HG02973 (cell line): Measurements from ENCODE around the gene LTF.
"Not testable (repeated sequence)": the region's sequence is repeated elsewhere in the genome, so short reads cannot be mapped to it uniquely, and the experiment has no call there.

Experiments used
- ATAC-seq: cut with Tn5 transposase; IDR thresholded peaks from one replicate; pipeline ENCODE4 v1.9.1; 2021; ENCODE audit warnings: moderate library complexity; ENCODE audit not compliant: unreplicated experiment

LTF gene

GRCh38 chr3:46398186-46398955 is 66.3 kb downstream of the LTF start:
- no peak for ATAC-seq

- no peak for ATAC-seq
These were observed 67.6 kb downstream of the LTF start for GRCh38 chr3:46397111-46397510.

- ATAC-seq: no peak
These were observed 68.8 kb downstream of the LTF start for GRCh38 chr3:46395766-46396530.

- ATAC-seq: no peak
These were observed 69.5 kb downstream of the LTF start for GRCh38 chr3:46395210-46395661.

GRCh38 chr3:46393554-46394434 is 70.9 kb downstream of the LTF start:
- ATAC-seq: no peak

GRCh38 chr3:46393011-46393410 is 71.7 kb downstream of the LTF start:
- no peak for ATAC-seq

GRCh38 chr3:46391526-46391925 is 73.2 kb downstream of the LTF start:
- not testable (repeated sequence) for ATAC-seq

- ATAC-seq: no peak
These were observed 75.4 kb downstream of the LTF start for GRCh38 chr3:46389306-46389705.

GRCh38 chr3:46388847-46389246 is 75.9 kb downstream of the LTF start:
- not testable (repeated sequence) for ATAC-seq

- no peak for ATAC-seq
These were observed 78.5 kb downstream of the LTF start for GRCh38 chr3:46386205-46386604.
